GM21576 (cell line): ENCODE measurements around the gene MXD3.
"Not testable (repeated sequence)": the region's sequence is repeated elsewhere in the genome, so short reads cannot be mapped to it uniquely, and the experiment has no call there.

Source experiments
- ATAC-seq: cut with Tn5 transposase; IDR thresholded peaks from one replicate; pipeline ENCODE4 v1.9.1; 2021; ENCODE audit warnings: mild to moderate bottlenecking, moderate library complexity; ENCODE audit not compliant: unreplicated experiment

The MXD3 gene

GRCh38 chr5:177325868-177326381 is 14.2 kb upstream of the MXD3 start:
- ATAC-seq, result no peak

- ATAC-seq, result no peak
These were observed 9.2 kb upstream of the MXD3 start for GRCh38 chr5:177320879-177321278.

- no peak for ATAC-seq
These were observed 8.4 kb upstream of the MXD3 start for GRCh38 chr5:177319913-177320588.

- ATAC-seq, result no peak
These were observed 6.3 kb upstream of the MXD3 start for GRCh38 chr5:177317959-177318377.

GRCh38 chr5:177316005-177316404 is 4.3 kb upstream of the MXD3 start:
- no peak for ATAC-seq

- ATAC-seq, result no peak
These were observed 3.7 kb upstream of the MXD3 start for GRCh38 chr5:177315411-177315810.

- no peak for ATAC-seq
These were observed 3.0 kb upstream of the MXD3 start for GRCh38 chr5:177314376-177315342.

- no peak for ATAC-seq
These were observed 2.0 kb upstream of the MXD3 start for GRCh38 chr5:177313561-177314259.

GRCh38 chr5:177312649-177313181 is 1.0 kb upstream of the MXD3 start:
- ATAC-seq, result peak; percentile 30

- ATAC-seq, result no peak
These were observed 341 bp downstream of the MXD3 start for GRCh38 chr5:177311392-177311722.

GRCh38 chr5:177310757-177311391 is 824 bp downstream of the MXD3 start:
- no peak for ATAC-seq

GRCh38 chr5:177310332-177310731 is 1.4 kb downstream of the MXD3 start:
- ATAC-seq, result no peak

GRCh38 chr5:177309351-177310191 is 2.1 kb downstream of the MXD3 start:
- ATAC-seq, result no peak

GRCh38 chr5:177308740-177309139 is 3.0 kb downstream of the MXD3 start:
- ATAC-seq, result no peak

GRCh38 chr5:177307544-177308363 is 3.9 kb downstream of the MXD3 start:
- no peak for ATAC-seq

- no peak for ATAC-seq
These were observed 4.8 kb downstream of the MXD3 start for GRCh38 chr5:177306674-177307543.

- ATAC-seq, result not testable (repeated sequence)
These were observed 5.5 kb downstream of the MXD3 start for GRCh38 chr5:177306103-177306640.
